Right renal pelvis (tissue), 4 donors: Measurements from ENCODE around the gene DOCK4. TPM values are rescaled to one million over a fixed set of nuclear protein-coding genes. Genes with fewer than 3 reads are reported as not detected.

ENCODE experiments used
- DNase-seq, 4 donors: peaks; one replicate each; pipeline ENCODE4 v3.0.0-alpha.2; 2013; ENCODE audit warnings: low read depth in 4 of 4, low spot score in 3 of 4, missing footprints in 1 of 4
- polyA plus RNA-seq, 4 donors: library from polyadenylated mRNA; unstranded; fragments of 120-200 nt; gene quantifications; one replicate each; pipeline ENCODE4 v1.2.1, GENCODE V29; 2013; ENCODE audit not compliant: insufficient read length in 4 of 4

Gene DOCK4
- polyA plus RNA-seq, 4 donors: 20.1 to 26.6 (median 21.4) TPM

DNA sequence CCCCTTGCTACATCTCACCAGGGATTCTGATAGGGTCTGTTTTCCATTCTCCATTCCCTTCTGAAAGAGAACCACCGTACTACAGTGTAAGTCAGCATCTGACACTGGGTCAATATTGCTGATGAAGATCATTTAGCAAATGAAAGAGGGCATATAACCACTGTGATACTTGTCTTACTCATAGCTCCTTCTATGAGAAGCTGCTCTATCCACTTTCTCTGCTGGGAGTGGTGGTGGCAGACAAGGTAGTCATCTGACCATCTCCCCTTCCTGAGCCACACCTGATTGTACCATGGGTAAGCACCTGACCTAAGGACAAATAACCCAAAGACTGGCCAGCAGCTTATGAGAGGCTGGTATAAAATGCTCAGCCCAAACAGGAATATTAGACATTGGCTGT is 220.4 kb downstream of the DOCK4 start:
- DNase-seq: no peak

DNA sequence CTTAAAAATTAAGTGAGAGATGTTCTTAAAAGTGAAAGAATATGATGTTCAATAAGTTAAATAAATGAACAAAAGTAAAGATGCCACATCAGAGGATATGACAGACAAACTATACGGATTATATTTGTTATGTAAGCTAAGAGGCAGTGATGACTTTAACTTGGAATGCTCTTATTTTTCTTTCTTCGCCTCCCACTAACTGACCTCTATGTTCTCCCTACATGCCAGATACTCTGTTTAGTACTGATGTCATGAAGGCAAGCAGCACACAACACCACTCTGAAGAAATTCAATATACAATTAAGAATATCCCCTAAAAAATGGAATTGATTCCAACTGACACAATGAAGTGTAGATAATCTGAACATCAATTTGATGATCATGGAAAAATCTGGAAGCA is 223.4 kb downstream of the DOCK4 start:
- DNase-seq: no peak

DNA sequence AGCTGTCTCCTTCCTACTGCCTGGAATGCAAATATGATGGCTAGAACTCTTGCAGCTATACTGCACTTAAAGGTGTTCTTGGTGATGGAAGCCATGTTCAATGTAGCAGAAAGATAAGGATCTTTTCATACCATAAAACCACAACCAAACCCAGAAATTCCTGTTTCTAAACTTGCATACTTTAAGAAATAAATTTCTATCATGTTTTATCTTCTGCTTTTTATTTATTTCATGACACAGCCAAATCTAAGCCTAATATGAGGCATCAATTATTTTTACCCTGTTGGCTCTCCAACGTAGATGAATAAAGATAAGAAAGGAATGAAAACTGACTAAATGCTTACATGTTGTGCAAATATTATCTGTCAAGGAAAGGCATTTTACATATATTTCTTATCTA is 224.1 kb downstream of the DOCK4 start:
- DNase-seq: no peak

DNA sequence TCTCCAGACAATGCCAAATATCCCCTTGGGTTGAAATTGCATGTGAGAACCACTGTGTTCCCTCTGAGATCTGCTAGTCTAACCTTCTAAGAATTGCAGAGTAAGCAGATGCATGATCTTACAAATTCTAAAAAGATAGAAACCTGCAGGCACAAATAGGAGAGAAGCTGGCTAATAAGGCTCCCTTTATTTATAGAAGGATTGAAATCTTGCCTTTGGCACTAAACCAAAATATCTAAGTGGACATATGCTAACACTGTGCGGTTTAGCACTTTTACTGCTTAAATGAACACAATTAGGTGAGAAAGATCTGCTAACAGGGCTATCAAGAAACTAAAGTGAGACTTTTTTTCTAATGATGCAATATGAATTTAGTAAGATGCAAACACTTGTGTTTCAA is 225.5 kb downstream of the DOCK4 start:
- DNase-seq: no peak

DNA sequence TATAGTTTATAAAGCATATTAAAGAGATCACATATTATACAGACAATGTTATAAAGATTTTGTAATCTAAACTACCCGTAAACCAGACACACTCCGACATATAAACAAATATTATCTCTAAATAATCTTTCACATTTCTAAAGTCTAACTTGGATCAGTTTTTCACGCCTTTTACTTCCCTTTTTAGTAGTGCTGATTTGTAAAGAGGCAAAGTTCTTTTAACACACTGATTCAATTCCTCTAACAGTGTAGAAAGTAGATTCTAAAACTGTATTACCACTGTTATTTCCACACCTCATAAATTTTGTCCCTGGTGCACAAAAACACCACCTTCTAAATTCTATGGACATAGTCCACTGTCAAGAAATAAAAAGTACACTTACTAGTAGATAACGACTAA is 230.9 kb downstream of the DOCK4 start:
- DNase-seq: no peak

DNA sequence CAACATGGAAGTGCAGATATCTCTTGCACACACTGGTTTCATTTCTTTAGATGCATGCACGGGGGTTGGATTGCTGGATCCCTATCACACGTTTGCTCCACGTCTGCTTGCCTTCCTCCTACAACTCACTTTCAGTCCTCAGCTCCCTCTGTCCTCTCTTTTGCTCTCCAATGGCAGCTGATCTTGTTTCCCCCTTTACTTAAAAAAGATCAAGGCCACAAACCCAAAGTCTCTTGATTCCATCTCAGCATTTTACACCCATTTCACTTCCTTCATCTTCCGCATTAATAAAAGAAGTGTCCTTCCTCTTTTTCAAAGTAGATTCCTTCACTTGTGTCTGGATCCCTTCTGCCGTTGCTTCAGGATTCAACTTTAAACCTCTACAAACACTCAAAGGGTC is 245.2 kb downstream of the DOCK4 start:
- no peak for DNase-seq

DNA sequence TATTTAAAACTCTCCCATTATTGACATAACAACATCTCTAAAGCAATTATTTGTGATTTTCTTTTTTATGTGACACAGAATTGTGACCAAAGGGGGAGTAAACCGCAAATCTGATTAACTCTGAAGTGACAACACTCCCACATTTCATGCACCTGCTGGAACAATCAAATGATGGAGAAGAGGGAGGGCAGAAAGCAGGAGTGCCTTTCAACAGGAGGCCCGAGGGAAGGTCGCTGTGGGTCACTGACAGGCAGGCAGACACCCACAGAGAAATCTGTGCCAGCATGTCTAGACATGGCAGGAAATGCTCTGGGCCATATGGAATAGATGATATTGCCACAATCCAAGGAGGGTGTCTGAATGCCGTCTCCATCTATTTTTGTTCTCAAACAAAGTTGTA is 247.3 kb downstream of the DOCK4 start:
- peak in 3 of 4 donors; percentile 27 to 52 (median 35) for DNase-seq

DNA sequence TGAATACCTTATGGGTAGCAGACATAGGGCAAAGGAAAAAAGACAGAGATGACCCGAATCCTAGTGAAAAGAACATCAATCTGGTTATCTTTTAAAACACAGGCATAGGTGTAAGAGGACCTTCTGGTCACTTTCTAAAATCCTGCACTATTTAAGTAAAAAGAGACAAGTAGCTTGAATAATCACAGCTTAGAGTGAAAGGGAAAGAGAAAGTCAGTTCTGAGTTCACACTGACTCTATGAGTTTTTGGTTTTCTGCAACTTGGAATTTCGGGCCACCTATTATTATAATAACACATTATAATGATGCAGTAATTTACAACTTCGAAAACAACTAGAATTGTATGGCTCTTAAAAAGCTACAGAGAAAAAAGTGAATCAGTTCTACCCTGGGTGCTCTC is 247.8 kb downstream of the DOCK4 start:
- no peak for DNase-seq

DNA sequence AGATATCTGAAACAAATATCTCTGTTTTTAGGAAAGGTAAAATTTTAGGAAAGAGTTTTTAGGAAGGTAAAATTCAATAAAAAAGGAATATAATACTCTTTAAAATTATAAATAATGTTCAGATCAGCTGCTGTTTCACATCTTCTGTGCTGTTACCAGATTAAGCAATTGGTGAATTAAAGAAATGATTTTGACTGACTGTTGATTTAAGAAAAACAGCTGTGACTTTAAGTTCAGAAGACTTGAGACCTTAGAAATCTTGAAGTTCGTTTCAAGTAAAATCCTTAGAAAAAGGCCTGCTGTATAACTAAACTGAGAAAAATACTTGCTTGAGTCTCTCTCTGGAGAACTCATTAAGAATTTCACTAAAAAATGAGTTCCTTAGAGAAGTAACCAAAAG is 250.6 kb downstream of the DOCK4 start:
- DNase-seq: no peak

DNA sequence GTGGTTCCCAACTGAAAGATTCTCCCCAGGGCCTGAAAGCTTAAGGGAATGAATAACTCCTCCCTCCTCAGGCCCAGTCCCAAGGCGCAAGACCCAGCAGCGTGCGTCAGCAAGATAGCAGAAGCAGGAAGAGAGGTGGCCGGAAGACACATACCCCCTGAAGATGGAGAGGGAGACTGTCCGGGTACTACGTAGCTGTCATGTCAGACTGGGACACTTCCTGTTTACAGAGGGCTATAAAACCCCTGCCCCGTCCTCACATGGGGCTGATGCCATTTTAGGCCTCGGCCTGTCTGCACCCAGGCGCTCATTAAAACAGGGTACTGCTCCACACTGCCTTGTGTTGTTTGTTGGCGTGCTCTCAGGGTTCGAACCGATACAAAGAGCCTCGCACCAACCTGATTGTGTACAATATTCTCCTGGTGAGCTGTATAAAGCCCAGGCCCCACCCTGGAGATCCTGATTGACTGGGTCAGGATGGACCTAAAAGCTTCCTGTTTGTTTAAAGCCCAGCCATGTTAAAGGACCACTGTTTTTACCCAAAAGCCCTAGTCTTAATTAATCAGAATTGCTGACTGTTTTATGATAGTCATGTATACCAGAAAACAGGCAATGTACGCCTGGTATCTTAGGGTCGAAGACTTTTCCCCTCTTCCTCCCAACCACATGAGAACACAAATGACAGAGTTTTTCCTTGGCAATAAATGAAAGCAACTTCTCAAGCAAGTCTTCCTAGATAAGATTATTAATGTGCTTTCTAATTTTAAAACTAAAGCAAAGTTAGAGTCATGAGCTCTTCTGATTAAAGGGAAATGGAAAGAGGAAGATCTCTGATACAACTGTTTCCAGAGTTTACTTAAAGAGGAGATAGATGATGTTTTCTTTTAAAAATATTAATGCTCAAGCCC is 251.5 kb downstream of the DOCK4 start:
- peak in 3 of 4 donors; percentile 27 to 52 (median 28) for DNase-seq

DNA sequence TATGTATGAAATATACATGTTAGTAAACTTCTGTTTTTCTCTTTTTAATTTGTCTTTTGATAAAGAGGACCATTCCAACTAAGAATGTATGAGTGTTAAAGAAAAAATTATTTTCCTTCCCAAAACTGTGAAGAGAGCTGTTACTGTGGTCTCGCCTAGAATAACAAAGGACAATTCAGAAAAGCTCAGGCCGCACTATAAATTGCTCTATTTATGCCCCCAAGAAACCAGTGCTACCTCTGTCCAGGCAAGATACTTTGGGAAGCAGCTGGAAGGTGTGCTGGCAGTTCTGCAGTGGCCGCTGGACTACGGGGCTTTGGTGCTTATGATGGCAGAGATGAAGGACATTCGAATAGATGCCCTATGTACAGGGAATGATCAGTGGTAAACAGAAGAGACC is 252.1 kb downstream of the DOCK4 start:
- DNase-seq: no peak

DNA sequence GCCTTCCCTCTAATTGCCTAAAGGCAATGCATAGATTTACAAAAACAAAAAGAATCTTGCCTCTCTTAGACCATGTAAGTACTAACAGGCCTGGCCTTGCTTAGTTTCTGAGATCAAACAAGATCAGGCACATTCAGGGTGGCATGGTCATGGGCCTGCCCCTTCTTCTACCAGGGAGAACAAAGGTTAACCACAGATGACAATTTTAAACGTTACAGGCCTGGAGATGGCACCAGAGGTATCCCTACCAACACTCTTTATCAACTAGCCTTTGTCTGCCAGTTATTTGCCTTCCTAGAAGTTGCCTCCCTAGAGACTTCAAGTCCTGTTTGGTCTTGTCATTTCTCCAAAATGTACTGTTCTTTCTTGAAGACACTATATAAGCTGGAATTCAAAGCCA is 252.6 kb downstream of the DOCK4 start:
- no peak for DNase-seq

DNA sequence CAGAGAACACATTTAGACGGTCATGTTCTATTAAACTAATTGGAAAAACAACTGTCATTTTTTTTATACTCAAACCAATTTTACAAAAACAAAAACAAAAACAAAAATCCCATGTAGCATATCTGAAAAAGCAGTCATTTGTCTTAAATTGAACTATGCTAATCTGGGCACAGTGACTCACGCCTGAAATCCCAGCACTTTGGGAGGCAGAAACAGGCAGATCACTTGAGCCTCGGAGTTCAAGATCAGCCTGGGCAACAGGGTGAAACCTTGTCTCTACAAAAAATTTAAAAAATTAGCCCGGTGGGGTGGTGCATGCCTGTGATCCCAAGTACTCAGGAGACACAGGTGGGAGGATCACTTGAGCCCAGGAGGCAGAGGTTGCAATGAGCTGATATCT is 253.4 kb downstream of the DOCK4 start:
- no peak for DNase-seq

DNA sequence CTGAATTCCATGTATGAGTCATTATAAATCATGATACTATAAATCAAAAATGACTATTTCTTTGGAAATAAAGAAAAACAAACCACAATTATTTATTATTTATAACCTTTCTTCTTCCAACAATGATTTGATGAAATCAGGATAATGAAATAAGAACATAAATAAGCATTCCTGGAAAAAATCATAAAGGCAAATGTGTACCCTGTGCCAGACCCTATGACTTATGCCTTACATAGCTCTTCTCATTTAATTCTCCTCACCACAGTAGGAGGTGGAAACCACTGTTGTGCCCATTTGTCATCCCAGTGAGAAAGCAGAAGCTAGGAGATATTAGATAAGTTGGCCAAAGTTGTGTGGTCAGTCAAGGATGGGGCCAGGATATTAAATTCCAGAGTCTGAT is 255.1 kb downstream of the DOCK4 start:
- no peak for DNase-seq

DNA sequence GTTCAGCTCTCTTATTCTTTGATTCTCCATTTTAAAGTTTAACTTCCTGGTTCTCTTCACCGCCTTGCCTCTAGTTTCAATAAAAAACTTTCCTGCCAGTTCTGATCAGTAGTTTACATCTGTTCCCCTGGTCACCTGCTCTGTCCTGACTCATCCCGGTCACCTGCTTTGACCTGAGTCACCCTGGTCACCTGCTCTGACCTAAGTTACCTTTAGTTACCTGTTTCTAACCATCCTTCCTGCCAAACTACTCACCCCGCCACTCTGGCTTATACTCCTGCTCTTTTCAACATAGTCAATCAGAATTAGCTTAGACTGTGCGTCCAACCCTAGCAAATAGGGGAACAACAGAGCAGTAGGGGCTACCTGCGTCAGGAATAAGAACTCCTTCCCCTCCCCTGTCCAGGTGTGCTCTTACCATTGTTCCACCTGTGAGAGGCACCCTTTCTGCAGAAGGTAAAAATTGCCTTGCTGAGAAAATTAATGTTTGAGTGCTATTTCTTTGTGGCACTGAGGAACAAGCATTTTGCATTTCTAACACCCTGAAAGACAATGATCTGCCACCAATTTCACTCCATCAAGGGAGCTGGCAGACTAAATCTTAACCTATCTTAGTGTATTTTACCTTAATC is 263.6 kb downstream of the DOCK4 start:
- DNase-seq: no peak

DNA sequence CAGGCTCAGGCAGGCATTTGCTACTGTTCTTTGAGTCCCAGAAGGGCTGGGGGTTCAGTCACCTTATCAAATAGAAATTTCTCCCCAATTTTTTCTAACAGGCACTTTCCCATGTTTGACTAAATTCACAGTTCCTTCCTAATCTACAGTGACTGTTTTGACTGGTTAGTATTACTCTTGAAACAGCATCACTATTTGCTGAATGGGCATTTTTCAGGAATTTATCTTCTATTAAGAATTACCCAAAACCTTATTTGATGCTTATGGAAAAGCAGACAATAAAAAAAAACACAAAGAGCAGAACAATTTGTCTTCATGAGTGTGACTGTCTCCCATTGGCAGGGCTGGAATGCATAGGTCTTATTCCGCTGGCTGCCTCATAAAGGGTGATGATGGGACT is 269.0 kb downstream of the DOCK4 start:
- no peak for DNase-seq

DNA sequence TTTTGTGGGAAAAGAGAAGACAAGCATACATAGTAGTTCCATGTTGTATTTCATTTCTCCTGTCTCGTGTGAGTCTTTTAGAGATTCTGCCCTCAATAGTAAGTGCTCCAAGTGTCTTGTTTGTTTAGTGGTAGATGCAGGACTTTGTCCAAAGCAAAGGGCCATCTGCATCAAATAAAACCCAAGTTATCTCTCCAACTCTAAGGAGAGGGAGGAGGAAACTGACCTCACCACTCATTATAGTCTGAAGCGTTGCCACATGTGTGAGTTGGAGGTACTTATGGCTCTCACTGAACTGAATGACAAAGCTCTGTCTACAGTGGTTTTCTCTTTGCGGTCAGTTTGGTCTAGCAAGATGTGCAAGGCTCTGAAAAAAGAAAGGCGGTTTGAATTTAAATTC is 272.6 kb downstream of the DOCK4 start:
- no peak for DNase-seq

DNA sequence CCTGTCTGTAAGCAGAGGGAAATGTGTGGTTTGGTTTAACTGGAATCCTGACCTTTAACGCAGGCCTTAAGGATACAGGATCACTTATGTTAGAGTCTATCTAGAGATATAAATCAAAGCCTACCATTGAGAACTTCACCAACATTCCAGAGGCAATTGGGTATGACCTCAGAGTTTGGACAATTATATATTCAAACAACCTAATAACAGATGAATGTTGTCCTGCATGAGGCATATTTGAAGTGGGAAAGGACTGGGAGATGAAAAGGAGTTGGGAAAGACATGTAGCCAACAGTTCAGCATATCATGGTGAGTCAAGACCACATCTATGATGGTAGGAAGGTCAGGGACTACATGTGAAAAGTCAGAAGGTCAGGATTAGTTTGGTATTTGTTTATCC is 274.2 kb downstream of the DOCK4 start:
- DNase-seq: no peak

DNA sequence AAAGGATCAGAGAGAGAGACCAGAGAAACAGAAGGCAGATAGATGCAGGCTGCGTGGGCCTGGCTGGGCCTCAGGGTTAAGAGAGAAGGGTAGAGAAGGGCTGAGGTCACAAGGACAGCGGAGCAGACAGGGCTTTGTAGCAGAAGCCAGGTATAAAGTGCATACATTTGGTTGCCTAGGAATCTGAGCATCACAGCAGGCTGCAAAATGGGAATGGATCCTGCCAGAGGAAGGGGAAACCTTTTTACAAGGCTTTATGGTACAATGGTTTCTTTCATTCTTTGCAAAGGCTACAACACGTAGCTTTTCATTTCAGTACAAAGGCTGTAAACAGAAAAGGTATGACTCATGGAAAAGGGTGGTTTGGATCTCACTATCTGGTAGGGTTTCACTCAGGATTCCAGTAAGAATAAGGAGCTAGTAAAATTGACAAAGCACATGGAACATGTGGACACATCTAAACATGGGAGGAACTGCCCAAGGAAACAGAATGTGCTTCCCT is 275.1 kb downstream of the DOCK4 start:
- DNase-seq: no peak

DNA sequence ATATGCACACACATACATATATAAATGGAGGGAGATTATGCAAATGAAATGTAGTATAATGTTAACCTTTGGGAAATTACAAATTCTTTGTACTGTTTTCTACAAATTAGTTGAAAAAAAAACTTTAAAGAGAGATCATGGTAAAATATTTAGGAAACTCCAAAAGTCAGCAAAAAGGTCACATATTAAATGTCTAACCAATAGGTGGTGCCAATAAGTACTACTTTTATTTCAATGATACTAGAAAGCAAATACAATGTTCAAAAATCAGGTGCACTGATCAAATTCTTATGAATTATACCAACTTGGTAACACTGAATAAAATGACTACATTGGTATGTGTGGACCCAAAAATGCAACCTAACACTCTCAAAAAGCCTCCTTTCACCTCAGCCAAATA is 276.9 kb downstream of the DOCK4 start:
- no peak for DNase-seq

DNA sequence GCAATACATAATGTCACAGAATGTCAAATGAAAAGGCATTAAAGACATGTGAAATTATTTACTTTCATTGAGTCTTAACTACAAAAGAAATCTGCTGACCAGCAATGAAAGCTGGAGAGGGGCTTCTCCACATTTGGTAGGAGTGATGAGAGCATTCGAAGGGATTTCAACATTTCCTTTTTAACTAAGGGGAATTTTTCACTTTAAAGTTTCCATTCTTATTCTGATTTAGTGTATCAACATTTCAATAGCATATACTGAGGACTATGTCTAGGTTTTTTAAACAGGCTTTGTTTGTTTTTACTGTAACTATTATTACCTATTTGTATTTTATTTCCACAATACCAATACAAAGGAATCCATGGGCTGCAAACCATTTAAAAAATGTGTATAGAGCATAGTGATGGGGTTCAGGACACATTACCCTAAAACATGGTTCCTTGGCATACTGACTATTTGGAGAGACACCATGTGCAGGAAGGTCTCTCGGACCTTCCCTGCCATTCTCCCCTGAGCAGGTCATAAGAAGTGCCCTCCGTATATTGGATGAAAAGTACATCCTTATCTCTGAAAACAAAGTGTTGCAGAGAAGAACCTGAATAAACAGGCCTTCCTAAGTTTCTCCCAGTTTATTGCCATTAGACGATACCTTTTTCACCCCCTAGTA is 278.7 kb downstream of the DOCK4 start:
- DNase-seq: no peak

DNA sequence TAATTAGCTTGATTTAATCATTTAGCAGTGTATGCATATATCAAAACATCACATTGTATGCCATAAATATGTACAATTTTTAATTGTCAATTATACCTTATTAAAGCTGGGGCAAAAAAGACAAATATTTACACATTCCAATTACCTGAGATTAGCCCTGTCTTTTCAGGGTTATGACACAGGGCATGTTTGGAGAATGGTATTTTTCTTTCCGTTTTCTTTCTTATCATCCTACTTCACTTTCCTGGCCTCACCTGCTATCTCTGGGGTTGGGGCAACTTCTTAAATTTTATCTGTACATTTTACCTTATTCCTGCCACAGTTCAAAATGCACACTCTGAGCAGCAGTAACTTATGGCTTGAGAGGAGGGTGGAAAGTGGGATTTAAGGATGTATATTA is 285.9 kb downstream of the DOCK4 start:
- DNase-seq: no peak
